Stimulated activated naive CD8-positive, alpha-beta T cell treated with anti-CD3 and anti-CD28 coated beads, Interleukin-15, Interleukin-2, amounts not matched to agents 100 ng/mL and 50 ng/mL, for 24 hours (primary cell): ENCODE results near the gene FMN2.
"Not testable (repeated sequence)": the region's sequence is repeated elsewhere in the genome, so short reads cannot be mapped to it uniquely, and the experiment has no call there.

Experiments used
- H3K27ac Mint-ChIP-seq: one replicate; pipeline ENCODE4 v1.8.0; 2021; ENCODE audit warnings: mild to moderate bottlenecking, mixed read lengths
- H3K27me3 Mint-ChIP-seq: one replicate; pipeline ENCODE4 v1.8.0; 2021; ENCODE audit warnings: mixed read lengths
- H3K36me3 Mint-ChIP-seq: one replicate; pipeline ENCODE4 v1.8.0; 2021; ENCODE audit warnings: low read depth, mixed read lengths
- H3K4me1 Mint-ChIP-seq: one replicate; pipeline ENCODE4 v1.8.0; 2021; ENCODE audit warnings: low read depth, mixed read lengths
- H3K4me3 Mint-ChIP-seq: one replicate; pipeline ENCODE4 v1.8.0; 2021; ENCODE audit warnings: mild to moderate bottlenecking, mixed read lengths
- H3K9me3 Mint-ChIP-seq: one replicate; pipeline ENCODE4 v1.8.0; 2021; ENCODE audit warnings: mixed read lengths

Gene FMN2

GRCh38 chr1:240306673-240307072, 215.0 kb downstream of the FMN2 start:
- peaks cover 10% of the 10 kb centered on the region for H3K9me3 Mint-ChIP-seq
- no peak overlapping the region for H3K27ac Mint-ChIP-seq
- H3K4me1 Mint-ChIP-seq, result no peaks in the 10 kb centered on the region
- no peaks in the 10 kb centered on the region for H3K27me3 Mint-ChIP-seq
- no peak overlapping the region for H3K4me3 Mint-ChIP-seq
- no peaks in the 10 kb centered on the region for H3K36me3 Mint-ChIP-seq

GRCh38 chr1:240308096-240308495, 216.4 kb downstream of the FMN2 start:
- Mint-ChIP-seq H3K27me3 (no peaks in the 10 kb centered on the region), H3K4me3 (no peak overlapping the region), H3K36me3 (no peaks in the 10 kb centered on the region), H3K9me3 (peaks cover 6% of the 10 kb centered on the region), H3K4me1 (no peaks in the 10 kb centered on the region), H3K27ac (no peak overlapping the region)

GRCh38 chr1:240309769-240310168, 218.1 kb downstream of the FMN2 start:
- no peak overlapping the region for H3K27ac Mint-ChIP-seq
- no peaks in the 10 kb centered on the region for H3K4me1 Mint-ChIP-seq
- no peaks in the 10 kb centered on the region for H3K36me3 Mint-ChIP-seq

GRCh38 chr1:240310226-240310925, 218.7 kb downstream of the FMN2 start:
- no peak overlapping the region for H3K27ac Mint-ChIP-seq
- H3K4me3 Mint-ChIP-seq, result no peak overlapping the region
- no peaks in the 10 kb centered on the region for H3K36me3 Mint-ChIP-seq
- no peaks in the 10 kb centered on the region for H3K4me1 Mint-ChIP-seq
- no peaks in the 10 kb centered on the region for H3K27me3 Mint-ChIP-seq
- peaks cover 11% of the 10 kb centered on the region for H3K9me3 Mint-ChIP-seq

More at GRCh38 chr1:240309769-240310168, 218.1 kb downstream of the FMN2 start:
- Mint-ChIP-seq H3K27me3 (no peaks in the 10 kb centered on the region), H3K4me3 (no peak overlapping the region), H3K9me3 (peaks cover 9% of the 10 kb centered on the region)

- Mint-ChIP-seq H3K27me3 (no peaks in the 10 kb centered on the region), H3K9me3 (peaks cover 16% of the 10 kb centered on the region), H3K36me3 (no peaks in the 10 kb centered on the region), H3K4me3 (no peak overlapping the region), H3K27ac (no peak overlapping the region), H3K4me1 (no peaks in the 10 kb centered on the region)
Measured at GRCh38 chr1:240312872-240313271, 221.2 kb downstream of the FMN2 start.

- Mint-ChIP-seq H3K9me3 (peaks cover 10% of the 10 kb centered on the region), H3K27ac (no peak overlapping the region), H3K27me3 (no peaks in the 10 kb centered on the region), H3K36me3 (no peaks in the 10 kb centered on the region), H3K4me1 (no peaks in the 10 kb centered on the region), H3K4me3 (no peak overlapping the region)
Measured at GRCh38 chr1:240314845-240315801, 223.4 kb downstream of the FMN2 start.

GRCh38 chr1:240319998-240320397, 228.3 kb downstream of the FMN2 start:
- Mint-ChIP-seq H3K27ac (no peak overlapping the region), H3K27me3 (no peaks in the 10 kb centered on the region), H3K4me1 (no peaks in the 10 kb centered on the region), H3K9me3 (peaks cover 6% of the 10 kb centered on the region), H3K4me3 (no peak overlapping the region), H3K36me3 (no peaks in the 10 kb centered on the region)

- H3K27me3 Mint-ChIP-seq, result no peaks in the 10 kb centered on the region
Measured at GRCh38 chr1:240320659-240321058, 229.0 kb downstream of the FMN2 start.

GRCh38 chr1:240322943-240323342, 231.3 kb downstream of the FMN2 start:
- Mint-ChIP-seq H3K36me3 (no peaks in the 10 kb centered on the region), H3K4me1 (no peaks in the 10 kb centered on the region), H3K4me3 (no peak overlapping the region), H3K27ac (no peak overlapping the region), H3K27me3 (no peaks in the 10 kb centered on the region), H3K9me3 (no peaks in the 10 kb centered on the region)

More at GRCh38 chr1:240320659-240321058, 229.0 kb downstream of the FMN2 start:
- peaks cover 6% of the 10 kb centered on the region for H3K9me3 Mint-ChIP-seq
- no peaks in the 10 kb centered on the region for H3K36me3 Mint-ChIP-seq
- H3K4me1 Mint-ChIP-seq, result no peaks in the 10 kb centered on the region
- H3K27ac Mint-ChIP-seq, result no peak overlapping the region
- no peak overlapping the region for H3K4me3 Mint-ChIP-seq

GRCh38 chr1:240328382-240328781, 236.7 kb downstream of the FMN2 start:
- H3K36me3 Mint-ChIP-seq, H3K27ac Mint-ChIP-seq, H3K4me3 Mint-ChIP-seq, H3K9me3 Mint-ChIP-seq, H3K27me3 Mint-ChIP-seq, H3K4me1 Mint-ChIP-seq: not testable (repeated sequence)

- H3K36me3 Mint-ChIP-seq, result no peaks in the 10 kb centered on the region
- H3K4me1 Mint-ChIP-seq, result no peaks in the 10 kb centered on the region
- H3K9me3 Mint-ChIP-seq, result no peaks in the 10 kb centered on the region
- H3K27me3 Mint-ChIP-seq, result no peaks in the 10 kb centered on the region
- no peak overlapping the region for H3K4me3 Mint-ChIP-seq
- no peak overlapping the region for H3K27ac Mint-ChIP-seq
Measured at GRCh38 chr1:240329443-240329842, 237.8 kb downstream of the FMN2 start.

GRCh38 chr1:240332672-240333071, 241.0 kb downstream of the FMN2 start:
- no peak overlapping the region for H3K4me3 Mint-ChIP-seq
- H3K27me3 Mint-ChIP-seq, result no peaks in the 10 kb centered on the region
- no peaks in the 10 kb centered on the region for H3K36me3 Mint-ChIP-seq
- no peaks in the 10 kb centered on the region for H3K9me3 Mint-ChIP-seq
- no peaks in the 10 kb centered on the region for H3K4me1 Mint-ChIP-seq
- H3K27ac Mint-ChIP-seq, result no peak overlapping the region

GRCh38 chr1:240337781-240338180, 246.1 kb downstream of the FMN2 start:
- Mint-ChIP-seq H3K4me1 (no peaks in the 10 kb centered on the region), H3K4me3 (no peak overlapping the region), H3K36me3 (no peaks in the 10 kb centered on the region), H3K27ac (no peak overlapping the region), H3K9me3 (no peaks in the 10 kb centered on the region), H3K27me3 (no peaks in the 10 kb centered on the region)

- no peak overlapping the region for H3K4me3 Mint-ChIP-seq
- no peaks in the 10 kb centered on the region for H3K36me3 Mint-ChIP-seq
- H3K27ac Mint-ChIP-seq, result no peak overlapping the region
- no peaks in the 10 kb centered on the region for H3K9me3 Mint-ChIP-seq
- no peaks in the 10 kb centered on the region for H3K27me3 Mint-ChIP-seq
- no peaks in the 10 kb centered on the region for H3K4me1 Mint-ChIP-seq
Measured at GRCh38 chr1:240338837-240339236, 247.2 kb downstream of the FMN2 start.
